ENCODE results near the gene DPYD.

The DPYD gene

DNA sequence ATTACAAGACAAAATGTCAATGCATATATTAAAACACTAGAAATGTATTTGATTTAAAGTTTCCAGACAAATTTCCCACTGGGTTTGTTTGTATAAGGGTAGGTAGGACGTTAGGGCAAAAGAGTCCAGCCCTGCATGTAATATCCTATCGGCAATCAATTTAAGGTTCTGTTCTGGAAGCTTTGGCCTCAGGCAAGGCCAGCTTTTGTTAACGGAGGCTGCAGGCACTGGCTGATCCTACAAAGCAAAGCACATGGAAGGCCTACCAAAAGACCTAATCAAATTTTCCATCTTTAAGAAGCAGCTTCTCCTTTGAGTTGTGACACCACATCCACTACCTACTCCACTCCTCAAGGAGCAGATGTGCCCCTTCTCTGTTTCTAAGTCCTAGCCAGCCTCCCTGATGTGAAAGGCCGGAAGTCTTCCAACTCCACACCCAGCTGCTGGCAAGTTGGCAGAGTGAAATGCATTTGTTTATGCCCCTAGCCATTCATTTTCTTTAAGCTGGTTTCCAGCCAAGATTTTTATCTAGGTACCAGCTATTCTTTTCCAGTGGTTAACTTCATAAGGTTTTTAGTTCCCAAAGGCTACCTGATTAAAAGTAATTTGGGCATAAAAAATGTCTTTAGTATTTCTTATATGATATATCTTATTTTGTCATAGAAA, 746.7 kb downstream of the DPYD start:
- Mint-ChIP-seq H3K27me3 (no peaks in the 10 kb centered on the region), H3K4me3 (no peak overlapping the region), H3K9me3 (no peaks in the 10 kb centered on the region), H3K27ac (no peak overlapping the region), H3K4me1 (ENCODE audit: low read depth in 2 of 2) (no peaks in the 10 kb centered on the region), H3K36me3 (ENCODE audit: insufficient read depth) (no peaks in the 10 kb centered on the region)
- ATAC-seq (replicated peaks) (no peak), DNase-seq (no peak)

DNA sequence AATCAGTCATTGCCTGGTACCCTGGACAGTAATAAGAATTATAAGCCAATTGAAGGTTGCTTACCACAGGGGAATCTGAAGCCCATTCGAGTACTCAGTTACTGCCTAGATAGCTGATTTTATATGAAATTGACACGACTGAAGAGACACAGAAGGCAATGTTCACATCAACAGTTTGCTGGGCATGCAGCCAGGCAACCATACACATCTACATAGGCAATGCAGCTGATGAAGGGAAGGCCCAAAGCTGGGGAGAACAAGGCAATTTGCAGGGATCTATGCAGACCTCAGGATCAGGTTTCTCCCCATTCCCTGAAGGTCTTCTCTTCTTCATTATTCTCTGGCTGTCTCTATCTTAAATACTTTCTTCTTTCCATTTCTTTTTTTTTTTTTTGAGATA, 750.5 kb downstream of the DPYD start:
- Mint-ChIP-seq H3K4me1 (ENCODE audit: low read depth in 2 of 2) (peaks cover 0 to 2% of the 10 kb centered on the region in 2 donors), H3K36me3 (ENCODE audit: insufficient read depth) (no peaks in the 10 kb centered on the region), H3K27me3 (no peaks in the 10 kb centered on the region), H3K4me3 (no peak overlapping the region), H3K27ac (no peak overlapping the region), H3K9me3 (no peaks in the 10 kb centered on the region)
- no peak for DNase-seq
- no peak for ATAC-seq (replicated peaks)

DNA sequence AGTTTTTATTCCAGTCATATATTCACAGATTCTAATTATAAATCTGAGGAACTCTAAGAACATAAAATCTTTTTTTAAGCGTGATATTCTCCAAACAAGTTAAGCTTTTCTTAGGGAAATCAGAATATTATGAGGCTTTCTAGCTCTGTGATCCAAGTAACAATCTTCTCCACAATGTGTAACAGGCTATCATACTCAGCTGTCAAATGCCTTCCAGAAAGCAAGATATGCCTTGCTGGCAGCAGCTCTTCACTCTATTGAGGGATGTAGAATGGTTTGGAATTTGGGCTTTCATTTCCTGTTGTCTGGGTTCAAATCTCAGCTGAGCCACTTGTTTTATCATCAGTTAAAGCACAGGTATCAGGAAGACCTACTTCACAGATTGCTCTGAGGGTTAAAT, 752.8 kb downstream of the DPYD start:
- Mint-ChIP-seq H3K36me3 (ENCODE audit: insufficient read depth) (no peaks in the 10 kb centered on the region), H3K27ac (no peak overlapping the region), H3K9me3 (peaks cover 0 to 2% of the 10 kb centered on the region in 2 donors), H3K27me3 (no peaks in the 10 kb centered on the region), H3K4me3 (no peak overlapping the region), H3K4me1 (ENCODE audit: low read depth in 2 of 2) (peaks cover 2 to 9% of the 10 kb centered on the region in 2 donors)
- ATAC-seq (replicated peaks): no peak
- DNase-seq: no peak

DNA sequence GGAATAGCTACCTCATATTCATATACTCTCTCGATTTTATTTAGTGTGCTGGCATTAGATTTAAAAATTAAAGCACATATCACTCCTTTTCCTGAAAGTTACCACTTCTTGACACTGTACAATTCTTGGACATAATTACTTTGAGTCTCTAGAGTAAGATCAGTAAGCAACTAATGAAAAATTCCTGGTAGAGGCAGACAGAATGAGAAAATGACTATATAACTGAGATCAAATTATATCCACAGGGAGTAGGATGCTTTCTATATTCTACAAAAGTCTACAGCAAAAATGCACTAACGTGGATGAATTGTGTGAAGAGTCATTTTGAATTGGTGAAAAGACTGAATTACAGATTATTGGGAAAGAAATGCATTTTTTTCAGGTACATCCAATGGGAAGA, 753.6 kb downstream of the DPYD start:
- Mint-ChIP-seq H3K9me3 (peaks cover 0 to 2% of the 10 kb centered on the region in 2 donors), H3K4me1 (ENCODE audit: low read depth in 2 of 2) (peaks cover 2 to 9% of the 10 kb centered on the region in 2 donors), H3K27me3 (no peaks in the 10 kb centered on the region), H3K36me3 (ENCODE audit: insufficient read depth) (no peaks in the 10 kb centered on the region), H3K4me3 (no peak overlapping the region), H3K27ac (no peak overlapping the region)
- DNase-seq: no peak
- ATAC-seq (replicated peaks): no peak

DNA sequence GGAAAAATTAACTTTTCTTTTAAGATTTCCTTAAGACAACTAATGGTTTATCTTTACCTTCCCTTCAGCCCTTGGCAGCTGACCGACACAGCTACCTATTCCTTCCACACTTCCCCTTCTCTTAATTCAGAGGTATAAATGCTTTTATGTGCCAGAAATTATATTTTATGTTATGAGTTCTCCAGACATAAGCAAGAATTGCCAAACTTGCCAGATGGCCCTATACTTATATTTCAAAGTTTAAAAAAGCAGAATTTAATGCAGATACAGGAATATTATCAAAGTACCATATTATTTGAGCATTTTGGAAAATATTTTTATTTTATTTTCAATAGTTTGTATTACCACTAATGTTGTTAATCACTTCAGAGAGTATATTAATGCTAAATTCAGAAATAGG, 754.2 kb downstream of the DPYD start:
- DNase-seq (no peak), ATAC-seq (replicated peaks) (no peak)
- H3K27me3 Mint-ChIP-seq: no peaks in the 10 kb centered on the region
- no peaks in the 10 kb centered on the region for H3K36me3 Mint-ChIP-seq (ENCODE audit: insufficient read depth)
- no peak overlapping the region for H3K27ac Mint-ChIP-seq
- H3K4me3 Mint-ChIP-seq: no peak overlapping the region
- peaks cover 2 to 9% of the 10 kb centered on the region in 2 donors for H3K4me1 Mint-ChIP-seq (ENCODE audit: low read depth in 2 of 2)
- H3K9me3 Mint-ChIP-seq: peaks cover 0 to 2% of the 10 kb centered on the region in 2 donors

DNA sequence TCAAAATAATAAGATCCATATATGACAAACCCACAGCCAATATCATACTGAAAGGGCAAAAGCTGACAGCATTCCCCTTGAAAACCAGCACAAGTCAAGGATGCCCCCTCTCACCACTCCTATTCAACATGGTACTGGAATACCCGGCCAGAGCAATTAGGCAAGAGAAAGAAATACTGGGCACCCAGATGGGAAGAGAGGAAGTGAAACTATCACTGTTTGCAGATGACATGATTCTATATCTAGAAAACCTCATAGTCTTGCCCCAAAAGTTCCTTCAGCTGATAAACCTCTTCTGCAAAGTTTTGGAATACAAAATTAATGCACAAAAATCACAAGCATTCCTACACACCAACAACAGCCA, 756.6 kb downstream of the DPYD start:
- peaks cover 0 to 2% of the 10 kb centered on the region in 2 donors for H3K9me3 Mint-ChIP-seq
- no peak for DNase-seq
- no peak overlapping the region for H3K27ac Mint-ChIP-seq
- H3K27me3 Mint-ChIP-seq: no peaks in the 10 kb centered on the region
- H3K4me3 Mint-ChIP-seq: no peak overlapping the region
- H3K4me1 Mint-ChIP-seq (ENCODE audit: low read depth in 2 of 2): peaks cover 2 to 11% of the 10 kb centered on the region in 2 donors
- ATAC-seq (replicated peaks): no peak
- no peaks in the 10 kb centered on the region for H3K36me3 Mint-ChIP-seq (ENCODE audit: insufficient read depth)

DNA sequence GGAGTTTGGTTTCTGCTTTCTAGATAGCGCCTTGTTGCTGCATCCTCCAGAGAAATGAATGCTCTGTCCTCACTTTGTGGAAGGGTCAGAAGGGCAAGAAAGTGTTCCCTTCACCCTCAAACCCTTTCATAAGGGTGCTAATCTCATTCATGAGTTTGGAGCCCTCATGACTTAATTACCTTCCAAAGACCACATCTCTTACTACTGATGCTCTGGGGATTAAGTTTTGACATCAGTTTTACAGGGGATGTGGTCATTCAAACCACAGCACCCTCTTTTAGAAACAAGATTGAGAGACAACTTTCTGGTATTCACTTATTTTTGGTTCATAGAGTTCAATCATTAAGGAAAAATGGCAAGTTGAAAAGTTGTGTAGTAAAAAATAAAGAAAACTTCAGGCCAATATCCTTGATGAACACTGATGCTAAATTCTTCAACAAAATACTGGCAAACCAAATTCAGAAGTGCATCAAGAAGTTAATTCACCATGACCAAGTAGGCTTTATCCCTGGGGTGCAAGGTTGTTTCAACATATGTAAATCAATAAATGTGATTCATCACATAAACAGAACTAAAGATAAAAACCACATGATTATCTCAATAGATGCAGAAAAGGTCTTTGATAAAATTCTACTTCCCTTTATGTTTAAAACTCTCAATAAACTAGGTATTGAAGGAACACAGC, 757.1 kb downstream of the DPYD start:
- no peak overlapping the region for H3K4me3 Mint-ChIP-seq

DNA sequence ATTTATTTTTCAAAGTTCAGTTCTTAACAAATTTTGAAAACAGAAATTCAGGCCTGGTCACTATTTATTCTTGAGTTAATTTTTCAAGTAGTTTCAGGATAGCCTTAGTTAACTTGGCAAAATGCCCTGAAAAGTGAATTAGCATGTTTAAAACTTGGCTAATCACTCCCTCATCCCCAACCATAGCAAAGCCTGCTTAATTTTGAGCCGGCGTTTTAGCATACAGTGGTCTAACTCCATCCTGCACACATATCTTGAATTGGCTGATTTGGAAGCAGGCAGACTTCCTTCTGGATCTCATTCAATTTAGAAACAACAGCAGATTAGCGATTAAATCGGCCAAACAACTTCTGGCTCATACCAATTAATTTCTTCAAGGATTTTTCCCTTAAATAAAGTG, 760.0 kb downstream of the DPYD start:
- Mint-ChIP-seq H3K4me1 (ENCODE audit: low read depth in 2 of 2) (peaks cover 2 to 14% of the 10 kb centered on the region in 2 donors), H3K27ac (no peak overlapping the region), H3K36me3 (ENCODE audit: insufficient read depth) (no peaks in the 10 kb centered on the region), H3K9me3 (peaks cover 0 to 4% of the 10 kb centered on the region in 2 donors), H3K27me3 (no peaks in the 10 kb centered on the region), H3K4me3 (no peak overlapping the region)
- no peak for DNase-seq
- no peak for ATAC-seq (replicated peaks)

More for the DNA sequence above, 757.1 kb downstream of the DPYD start:
- Mint-ChIP-seq H3K27ac (no peak overlapping the region), H3K27me3 (no peaks in the 10 kb centered on the region), H3K36me3 (ENCODE audit: insufficient read depth) (no peaks in the 10 kb centered on the region), H3K4me1 (ENCODE audit: low read depth in 2 of 2) (peaks cover 2 to 14% of the 10 kb centered on the region in 2 donors), H3K9me3 (peaks cover 0 to 2% of the 10 kb centered on the region in 2 donors)
- no peak for ATAC-seq (replicated peaks)
- no peak for DNase-seq

DNA sequence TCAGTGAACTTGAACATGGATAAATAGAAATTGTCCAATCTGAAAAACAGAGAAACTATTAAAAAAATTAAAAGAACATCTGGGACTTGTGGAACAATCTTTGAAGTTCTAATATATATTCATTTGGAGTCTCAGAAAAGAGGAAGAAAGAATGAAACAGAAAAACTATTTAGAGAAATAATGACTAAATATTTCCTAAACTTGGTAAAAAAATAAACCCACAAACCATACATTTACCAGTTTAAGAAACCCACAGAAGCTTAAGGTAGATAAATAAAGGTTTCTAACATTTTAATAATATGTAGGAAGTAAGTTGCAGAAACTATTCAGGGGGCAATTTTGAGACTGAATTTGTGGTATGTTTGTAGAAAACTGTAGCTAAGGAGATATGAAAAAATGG, 761.5 kb downstream of the DPYD start:
- H3K9me3 Mint-ChIP-seq: peaks cover 0 to 4% of the 10 kb centered on the region in 2 donors
- H3K4me3 Mint-ChIP-seq: no peak overlapping the region
- ATAC-seq (replicated peaks): no peak
- H3K27ac Mint-ChIP-seq: no peak overlapping the region
- H3K36me3 Mint-ChIP-seq (ENCODE audit: insufficient read depth): no peaks in the 10 kb centered on the region
- H3K4me1 Mint-ChIP-seq (ENCODE audit: low read depth in 2 of 2): peaks cover under 1 to 10% of the 10 kb centered on the region in 2 donors
- H3K27me3 Mint-ChIP-seq: no peaks in the 10 kb centered on the region
- no peak for DNase-seq

DNA sequence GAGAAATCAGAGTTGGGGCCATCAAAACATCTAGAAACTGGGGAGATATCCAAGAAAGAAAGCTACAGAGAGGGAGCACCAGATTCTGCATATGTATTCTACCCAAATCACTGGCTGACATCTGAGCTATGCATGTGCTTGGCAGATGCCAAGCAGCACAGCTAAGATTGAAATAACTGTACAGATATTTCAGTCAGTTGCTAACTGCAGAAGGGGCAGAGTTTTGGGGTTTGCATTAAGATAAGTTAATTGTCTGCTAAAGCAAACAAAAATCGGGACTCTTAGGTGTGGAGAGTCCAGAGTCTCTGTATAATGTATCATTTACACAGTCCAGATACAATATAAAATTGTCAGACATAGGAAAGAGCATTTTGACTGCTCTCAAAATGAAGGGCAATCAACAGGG, 762.1 kb downstream of the DPYD start:
- Mint-ChIP-seq H3K4me1 (ENCODE audit: low read depth in 2 of 2) (peaks cover 0 to 5% of the 10 kb centered on the region in 2 donors), H3K36me3 (ENCODE audit: insufficient read depth) (no peaks in the 10 kb centered on the region), H3K27me3 (no peaks in the 10 kb centered on the region), H3K9me3 (peaks cover 0 to 4% of the 10 kb centered on the region in 2 donors), H3K4me3 (no peak overlapping the region), H3K27ac (no peak overlapping the region)
- no peak for ATAC-seq (replicated peaks)
- no peak for DNase-seq

DNA sequence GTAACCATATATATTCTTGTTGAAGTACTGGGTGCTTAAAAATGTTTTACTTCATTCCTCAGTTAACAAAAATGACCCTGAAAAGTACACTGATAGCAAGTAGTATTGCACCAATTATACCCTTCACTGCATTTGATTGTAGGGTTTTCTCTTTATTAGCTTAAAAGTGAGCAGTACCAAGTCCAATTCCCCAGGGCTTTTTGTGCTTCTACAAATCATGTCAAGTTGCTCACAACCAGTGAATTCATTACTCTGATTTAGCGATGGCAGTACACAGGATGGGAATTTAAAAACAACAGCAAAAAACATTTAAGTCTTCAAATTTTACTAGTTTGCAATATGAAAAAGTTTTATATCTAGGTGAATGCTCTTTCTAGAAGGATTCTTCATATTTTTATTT, 762.8 kb downstream of the DPYD start:
- DNase-seq (no peak), ATAC-seq (replicated peaks) (no peak)
- Mint-ChIP-seq H3K27me3 (no peaks in the 10 kb centered on the region), H3K27ac (no peak overlapping the region), H3K9me3 (peaks cover 0 to 2% of the 10 kb centered on the region in 2 donors), H3K4me1 (ENCODE audit: low read depth in 2 of 2) (peaks cover 0 to 5% of the 10 kb centered on the region in 2 donors), H3K4me3 (no peak overlapping the region), H3K36me3 (ENCODE audit: insufficient read depth) (no peaks in the 10 kb centered on the region)

DNA sequence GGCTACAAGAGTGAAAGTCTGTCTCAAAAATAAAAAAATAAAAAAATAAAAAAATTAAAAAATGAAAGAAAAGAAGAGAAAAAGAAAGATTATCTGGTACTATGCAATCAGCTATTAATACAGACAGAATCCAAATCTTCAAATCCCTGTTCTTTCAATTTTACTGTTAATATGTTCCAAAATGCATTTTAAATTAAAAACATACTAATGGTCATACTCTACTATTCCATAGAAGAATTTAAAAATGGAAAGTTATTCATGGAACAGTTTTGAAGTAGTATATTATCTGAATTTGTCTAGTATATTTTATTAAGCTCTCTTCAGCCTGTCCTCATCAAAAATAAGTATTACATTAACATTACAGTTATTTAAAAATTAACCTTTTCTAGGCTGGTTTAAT, 769.2 kb downstream of the DPYD start:
- H3K27ac Mint-ChIP-seq: no peak overlapping the region
- H3K4me1 Mint-ChIP-seq (ENCODE audit: low read depth in 2 of 2): no peaks in the 10 kb centered on the region
- H3K9me3 Mint-ChIP-seq: no peaks in the 10 kb centered on the region
- ATAC-seq (replicated peaks): no peak
- DNase-seq: no peak
- no peaks in the 10 kb centered on the region for H3K36me3 Mint-ChIP-seq (ENCODE audit: insufficient read depth)
- no peak overlapping the region for H3K4me3 Mint-ChIP-seq
- no peaks in the 10 kb centered on the region for H3K27me3 Mint-ChIP-seq

DNA sequence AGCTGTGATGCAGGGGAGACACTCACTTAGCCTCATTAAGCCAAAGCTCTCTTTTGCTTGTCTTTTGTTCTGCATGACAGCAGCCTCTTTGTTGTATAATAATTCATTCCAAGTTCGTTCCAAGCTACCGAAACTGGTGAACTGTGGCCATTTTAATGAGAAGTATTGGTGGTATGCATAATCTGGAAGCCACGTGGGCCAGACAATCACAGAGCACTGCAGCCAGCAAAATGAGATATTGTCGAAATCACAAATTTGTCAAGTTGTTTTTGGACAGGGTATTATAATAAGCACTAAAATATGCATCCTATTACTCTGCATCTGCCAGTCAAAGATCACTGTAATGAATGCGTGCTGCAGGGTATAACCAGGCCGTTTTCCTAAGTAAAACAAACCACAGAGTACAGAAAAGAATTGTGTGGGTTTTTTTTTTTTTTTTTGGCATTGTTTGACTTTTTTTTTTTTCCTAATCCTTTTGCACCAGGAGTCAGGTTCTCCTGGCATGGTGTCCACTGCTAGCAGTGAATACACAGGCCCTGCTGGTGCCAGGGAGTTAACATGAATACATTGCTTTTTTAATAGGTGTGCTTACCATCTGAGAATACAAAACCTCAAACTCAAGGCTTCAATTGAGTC, 775.4 kb downstream of the DPYD start:
- DNase-seq (no peak), ATAC-seq (replicated peaks) (no peak)
- no peaks in the 10 kb centered on the region for H3K27me3 Mint-ChIP-seq
- peaks cover 0 to 4% of the 10 kb centered on the region in 2 donors for H3K4me1 Mint-ChIP-seq (ENCODE audit: low read depth in 2 of 2)
- H3K4me3 Mint-ChIP-seq: no peak overlapping the region
- no peaks in the 10 kb centered on the region for H3K9me3 Mint-ChIP-seq
- H3K27ac Mint-ChIP-seq: no peak overlapping the region
- no peaks in the 10 kb centered on the region for H3K36me3 Mint-ChIP-seq (ENCODE audit: insufficient read depth)

DNA sequence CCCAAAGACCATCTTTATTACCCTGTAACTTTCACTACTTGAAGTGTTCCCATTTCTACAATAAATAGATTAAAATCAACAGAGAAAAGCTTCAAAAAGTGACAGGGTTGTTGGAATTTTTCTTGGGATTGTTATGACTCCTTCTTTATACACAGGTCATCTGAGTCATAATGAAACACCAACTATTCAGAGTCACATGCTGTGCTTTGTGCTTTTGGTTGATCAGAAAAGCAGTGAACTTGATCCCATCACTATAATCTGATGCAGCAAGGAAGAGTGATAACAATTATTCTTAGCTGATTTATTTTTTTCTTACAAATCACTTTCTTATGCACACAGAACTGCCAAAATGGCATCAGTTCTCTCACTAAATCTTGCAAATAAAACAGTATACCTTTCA, 776.3 kb downstream of the DPYD start:
- peaks cover 0 to 4% of the 10 kb centered on the region in 2 donors for H3K4me1 Mint-ChIP-seq (ENCODE audit: low read depth in 2 of 2)
- no peak overlapping the region for H3K27ac Mint-ChIP-seq
- ATAC-seq (replicated peaks) (no peak), DNase-seq (no peak)
- no peaks in the 10 kb centered on the region for H3K27me3 Mint-ChIP-seq
- no peaks in the 10 kb centered on the region for H3K36me3 Mint-ChIP-seq (ENCODE audit: insufficient read depth)
- H3K4me3 Mint-ChIP-seq: no peak overlapping the region
- no peaks in the 10 kb centered on the region for H3K9me3 Mint-ChIP-seq
